ENCODE results near the gene MYOCD.

MYOCD gene

GRCh38 chr17:12623220-12623848 lies 42.4 kb upstream of the MYOCD start:
- POLR2A ChIA-PET = interaction anchor here (0.7 kb wide), 1 partner anchor 167 kb away, joined by 3 read pairs; no protein-coding TSS in a partner anchor
- H3K36me3 ChIP-seq (ENCODE audit: control insufficient read depth in 2 of 2, insufficient read depth in 1 of 2, low read length in 2 of 2) = no peaks in the 10 kb centered on the region
- H3K4me1 ChIP-seq (ENCODE audit: control insufficient read depth, insufficient read depth, low read length) = peaks cover 8% of the 10 kb centered on the region; the same call in 1 of the 2 replicates
- no peak overlapping the region for H3K27ac ChIP-seq (ENCODE audit: extremely low read depth, low read depth, low read length)
- H3K9me3 ChIP-seq (ENCODE audit: control insufficient read depth, insufficient read depth, low read depth, low read length) = no peaks in the 10 kb centered on the region
- no peak overlapping the region for H3K4me3 ChIP-seq (ENCODE audit: low read depth, low read length)
- CTCF ChIA-PET = interaction anchor here (1.3 to 2.0 kb wide), 2 partner anchors 15 to 77 kb away, joined by 3 to 9 read pairs; no protein-coding TSS in a partner anchor
- TF ChIP-seq ZNF335 (tag by site-specific recombination; conservative IDR thresholded peaks at IDR 0.05) (no peak), KLF17 (tag by site-specific recombination; IDR thresholded peaks at IDR 0.05) (no peak), GLIS2 (tag by site-specific recombination; IDR thresholded peaks at IDR 0.05) (no peak), ZNF777 (tag by site-specific recombination; IDR thresholded peaks at IDR 0.05; ENCODE audit: borderline replicate concordance) (no peak), PBX3 (CRISPR knock-in tag; IDR thresholded peaks at IDR 0.05) (no peak), ZNF148 (tag by site-specific recombination; IDR thresholded peaks at IDR 0.05; ENCODE audit: borderline replicate concordance) (no peak), TCF7L2 (IDR thresholded peaks at IDR 0.05; ENCODE audit: borderline replicate concordance, low read depth, low read length) (no peak), RBAK (tag by site-specific recombination; IDR thresholded peaks at IDR 0.05) (no peak), ZNF350 (tag by site-specific recombination; IDR thresholded peaks at IDR 0.05) (no peak), ZBTB1 (tag by site-specific recombination; IDR thresholded peaks at IDR 0.05) (no peak), ZNF132 (tag by site-specific recombination; IDR thresholded peaks at IDR 0.05; ENCODE audit: borderline replicate concordance) (no peak), ZBTB11 (tag by site-specific recombination; conservative IDR thresholded peaks at IDR 0.05; ENCODE audit: low read depth) (no peak), ZNF121 (tag by site-specific recombination; IDR thresholded peaks at IDR 0.05) (no peak), ZNF19 (tag by site-specific recombination; IDR thresholded peaks at IDR 0.05; ENCODE audit: low read depth) (no peak), TRIM28 (IDR thresholded peaks at IDR 0.05; ENCODE audit: borderline replicate concordance, low read length) (no peak), ZNF76 (tag by site-specific recombination; IDR thresholded peaks at IDR 0.05; ENCODE audit: borderline replicate concordance, low read depth) (no peak), AEBP2 (tag by site-specific recombination; IDR thresholded peaks at IDR 0.05; ENCODE audit: borderline replicate concordance) (no peak), ZNF610 (tag by site-specific recombination; IDR thresholded peaks at IDR 0.05; ENCODE audit: borderline replicate concordance) (no peak)
- TF ChIP-seq, protein P1, sequence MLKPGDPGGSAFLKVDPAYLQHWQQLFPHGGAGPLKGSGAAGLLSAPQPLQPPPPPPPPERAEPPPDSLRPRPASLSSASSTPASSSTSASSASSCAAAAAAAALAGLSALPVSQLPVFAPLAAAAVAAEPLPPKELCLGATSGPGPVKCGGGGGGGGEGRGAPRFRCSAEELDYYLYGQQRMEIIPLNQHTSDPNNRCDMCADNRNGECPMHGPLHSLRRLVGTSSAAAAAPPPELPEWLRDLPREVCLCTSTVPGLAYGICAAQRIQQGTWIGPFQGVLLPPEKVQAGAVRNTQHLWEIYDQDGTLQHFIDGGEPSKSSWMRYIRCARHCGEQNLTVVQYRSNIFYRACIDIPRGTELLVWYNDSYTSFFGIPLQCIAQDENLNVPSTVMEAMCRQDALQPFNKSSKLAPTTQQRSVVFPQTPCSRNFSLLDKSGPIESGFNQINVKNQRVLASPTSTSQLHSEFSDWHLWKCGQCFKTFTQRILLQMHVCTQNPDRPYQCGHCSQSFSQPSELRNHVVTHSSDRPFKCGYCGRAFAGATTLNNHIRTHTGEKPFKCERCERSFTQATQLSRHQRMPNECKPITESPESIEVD (tag by site-specific recombination; IDR thresholded peaks at IDR 0.05) = no peak
- TF ChIP-seq, protein P2, sequence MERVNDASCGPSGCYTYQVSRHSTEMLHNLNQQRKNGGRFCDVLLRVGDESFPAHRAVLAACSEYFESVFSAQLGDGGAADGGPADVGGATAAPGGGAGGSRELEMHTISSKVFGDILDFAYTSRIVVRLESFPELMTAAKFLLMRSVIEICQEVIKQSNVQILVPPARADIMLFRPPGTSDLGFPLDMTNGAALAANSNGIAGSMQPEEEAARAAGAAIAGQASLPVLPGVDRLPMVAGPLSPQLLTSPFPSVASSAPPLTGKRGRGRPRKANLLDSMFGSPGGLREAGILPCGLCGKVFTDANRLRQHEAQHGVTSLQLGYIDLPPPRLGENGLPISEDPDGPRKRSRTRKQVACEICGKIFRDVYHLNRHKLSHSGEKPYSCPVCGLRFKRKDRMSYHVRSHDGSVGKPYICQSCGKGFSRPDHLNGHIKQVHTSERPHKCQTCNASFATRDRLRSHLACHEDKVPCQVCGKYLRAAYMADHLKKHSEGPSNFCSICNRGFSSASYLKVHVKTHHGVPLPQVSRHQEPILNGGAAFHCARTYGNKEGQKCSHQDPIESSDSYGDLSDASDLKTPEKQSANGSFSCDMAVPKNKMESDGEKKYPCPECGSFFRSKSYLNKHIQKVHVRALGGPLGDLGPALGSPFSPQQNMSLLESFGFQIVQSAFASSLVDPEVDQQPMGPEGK (tag by site-specific recombination; IDR thresholded peaks at IDR 0.05) = no peak
